NCI-H2029 (cell line): ENCODE results near the gene IQGAP2.
"Not testable (repeated sequence)": the region's sequence is repeated elsewhere in the genome, so short reads cannot be mapped to it uniquely, and the experiment has no call there.

ENCODE experiments used
- DNase-seq: peaks from one replicate; lab custom pipeline; 2025; lab: John Stamatoyannopoulos, UW

IQGAP2 gene

DNA sequence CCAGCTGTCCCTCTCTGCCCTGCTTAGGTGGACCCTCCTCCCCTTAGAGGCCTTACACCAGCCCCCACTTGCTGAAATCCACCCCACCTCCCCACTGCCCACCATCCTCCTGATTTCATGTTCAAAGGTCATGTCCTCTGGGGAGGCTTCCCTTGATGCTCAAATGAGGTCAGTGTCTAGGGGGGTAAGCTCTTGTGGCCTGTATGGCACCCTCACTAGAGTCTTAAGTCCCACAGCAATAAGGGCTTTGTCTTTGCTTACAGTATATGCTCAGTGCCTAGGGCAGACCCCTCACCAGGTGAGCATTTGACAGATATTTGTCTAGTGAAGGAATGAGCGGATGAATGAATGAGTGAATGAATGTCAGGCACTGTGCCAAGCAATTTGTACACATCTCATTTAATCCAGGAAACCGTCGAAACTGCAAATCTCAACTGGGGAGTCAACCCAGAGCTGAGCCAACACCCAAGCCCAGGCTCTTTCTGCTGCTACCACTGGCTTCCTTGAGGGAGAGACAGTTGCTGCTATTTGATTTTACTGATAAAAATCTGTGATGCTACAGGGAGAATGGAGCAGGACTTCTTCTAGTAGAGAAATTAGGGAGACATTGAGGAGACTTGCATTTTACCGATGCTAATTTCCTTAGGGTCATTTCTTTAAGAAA lies 101.9 kb downstream of the IQGAP2 start:
- no peak for DNase-seq

DNA sequence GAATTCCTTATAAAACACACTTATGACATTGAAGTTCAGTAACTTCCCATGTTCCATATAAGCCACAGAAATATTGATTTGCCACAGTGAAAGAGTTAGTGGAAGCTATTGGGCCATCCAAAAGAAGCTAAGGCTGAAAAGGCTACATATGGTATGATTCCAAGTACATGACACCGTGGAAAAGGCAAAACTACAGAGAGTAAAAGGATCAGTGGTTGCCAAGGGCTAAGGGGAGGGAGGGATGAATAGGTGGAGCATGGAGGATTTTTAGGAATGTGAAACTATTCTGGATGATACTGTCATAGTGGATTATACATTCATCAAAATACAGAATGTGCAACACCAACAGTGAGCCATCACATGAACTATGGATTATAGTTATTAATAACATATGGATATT lies 110.4 kb downstream of the IQGAP2 start:
- DNase-seq = no peak

DNA sequence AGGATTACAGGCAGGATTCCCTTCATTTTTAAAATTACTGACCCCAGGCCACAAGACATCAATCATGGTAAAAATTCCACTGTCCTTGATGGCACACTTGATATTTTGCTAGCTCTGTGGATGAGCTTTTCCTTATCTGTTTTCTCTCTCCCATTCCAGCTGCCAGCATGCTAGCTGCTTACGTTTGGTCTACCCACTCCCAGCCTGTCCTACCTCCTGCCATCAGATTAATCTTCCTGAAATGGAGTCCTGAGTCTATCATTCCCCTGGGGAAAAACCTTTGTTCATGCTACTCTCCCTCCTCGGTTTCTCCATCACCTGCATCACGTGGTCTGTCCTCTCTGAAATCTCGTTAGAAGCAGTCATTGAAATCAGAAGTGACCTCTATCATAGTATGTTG lies 111.2 kb downstream of the IQGAP2 start:
- DNase-seq = no peak

DNA sequence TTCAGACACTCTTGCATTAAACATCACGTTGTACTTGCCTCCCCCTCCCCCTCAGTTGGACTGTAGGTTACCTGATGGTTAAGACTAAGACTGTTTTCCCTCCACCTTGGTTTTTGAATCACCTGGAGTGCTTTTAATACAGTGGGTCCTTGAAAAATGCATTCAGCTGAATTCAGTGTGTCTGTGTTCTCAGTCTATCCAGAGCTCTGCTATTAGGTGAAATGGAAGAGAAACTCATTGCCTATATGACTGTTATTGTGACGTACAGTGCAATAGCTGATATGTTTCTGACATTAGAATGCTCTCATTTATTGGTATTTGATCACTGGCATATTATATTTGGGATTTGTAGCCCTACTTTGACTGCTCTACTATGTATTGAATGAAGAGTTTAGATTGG lies 111.6 kb downstream of the IQGAP2 start:
- no peak for DNase-seq

DNA sequence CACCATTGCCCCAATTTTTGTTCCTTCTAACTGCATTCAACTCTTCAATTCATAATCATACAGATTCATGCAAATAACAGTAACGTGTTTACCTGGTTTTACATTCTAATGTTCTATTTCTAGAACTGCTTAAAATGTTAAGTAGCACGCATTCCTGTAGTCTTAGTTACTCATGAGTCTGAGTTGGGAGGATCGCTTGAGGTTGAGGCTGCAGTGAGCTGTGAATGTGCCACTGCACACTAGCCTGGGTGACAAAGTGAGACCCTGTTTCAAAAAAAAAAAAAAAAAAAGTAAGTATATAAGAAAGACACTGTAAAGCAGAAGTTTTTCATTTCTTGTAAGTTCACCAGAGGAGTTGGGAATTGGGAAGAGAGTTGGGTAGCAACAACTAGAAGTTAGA lies 114.2 kb downstream of the IQGAP2 start:
- no peak for DNase-seq

DNA sequence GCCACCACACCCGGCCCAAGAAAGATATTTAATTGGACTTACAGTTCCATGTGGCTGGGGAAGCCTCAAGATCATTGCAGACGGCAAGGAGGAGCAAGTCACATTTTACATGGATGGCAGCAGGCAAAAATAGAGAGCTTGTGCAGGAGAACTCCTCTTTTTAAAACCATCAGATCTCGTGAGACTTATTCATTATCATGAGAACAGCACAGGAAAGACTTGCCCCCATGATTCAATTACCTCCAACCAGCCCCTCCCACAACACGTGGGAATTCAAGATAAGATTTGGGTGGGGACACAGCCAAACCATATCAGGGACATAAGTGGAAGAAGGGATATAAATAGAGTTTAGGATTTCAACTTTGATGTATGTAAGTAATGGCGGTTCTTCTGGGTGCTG lies 115.2 kb downstream of the IQGAP2 start:
- DNase-seq = not testable (repeated sequence)

DNA sequence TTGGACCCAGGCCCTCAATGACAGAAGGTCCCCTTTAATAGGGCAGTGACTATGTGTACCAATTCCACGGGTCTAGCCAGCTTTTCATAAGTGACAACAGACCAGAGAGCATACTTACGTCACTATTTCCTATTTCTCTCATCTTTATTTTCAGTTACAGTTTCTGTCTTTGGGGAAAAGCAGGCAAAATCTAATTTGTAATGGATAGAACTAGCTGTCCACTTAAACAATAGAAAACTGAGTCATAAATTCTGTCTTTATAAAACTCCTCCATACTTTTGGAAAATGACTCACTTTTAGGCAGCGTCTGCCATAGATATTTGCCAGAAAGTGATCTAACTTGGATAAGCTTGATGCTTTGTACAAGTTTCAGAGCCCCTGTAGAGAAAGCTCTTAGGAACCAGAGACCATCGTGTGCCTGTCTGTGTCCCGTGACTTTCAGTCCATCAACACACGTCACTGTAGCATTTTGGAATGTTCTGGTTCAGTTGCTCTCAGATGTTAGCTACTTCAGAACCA lies 118.2 kb downstream of the IQGAP2 start:
- DNase-seq = no peak

DNA sequence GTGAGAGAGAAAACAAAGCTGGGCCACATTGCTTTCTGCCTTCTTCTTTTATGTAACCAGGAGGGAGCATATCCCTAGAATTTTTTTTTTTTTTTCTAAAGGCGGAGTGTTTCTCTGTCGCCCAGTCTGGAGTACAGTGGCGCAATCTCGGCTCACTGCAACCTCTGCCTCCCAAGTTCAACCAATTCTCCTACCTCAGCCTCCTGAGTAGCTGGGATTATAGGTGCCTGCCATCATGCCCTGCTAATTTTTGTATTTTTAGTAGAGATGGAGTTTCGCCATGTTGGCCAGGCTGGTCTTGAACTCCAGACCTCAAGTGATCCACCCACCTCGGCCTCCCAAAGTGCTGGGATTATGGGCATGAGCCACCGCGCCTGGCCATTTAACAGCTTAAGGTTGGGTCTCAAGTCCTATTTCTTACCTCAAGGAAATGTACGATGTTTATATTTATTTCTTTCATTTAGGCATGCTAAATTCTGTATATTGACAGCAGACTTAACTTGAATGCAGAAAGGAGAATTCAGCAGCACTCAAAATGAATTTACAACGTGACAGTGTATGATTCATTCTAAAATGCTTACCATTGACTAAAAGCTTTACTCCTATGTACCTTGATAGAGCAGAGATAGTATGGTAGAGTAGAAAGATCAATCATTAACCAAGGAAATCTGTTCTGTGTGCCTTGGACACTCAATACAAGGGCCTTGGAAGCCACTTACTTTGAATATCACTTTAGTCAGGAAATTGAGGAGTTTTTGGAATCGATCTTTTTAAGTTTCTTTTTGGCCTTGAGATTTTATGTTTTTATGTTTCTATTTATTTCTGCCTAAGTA lies 119.2 kb downstream of the IQGAP2 start:
- DNase-seq = no peak

DNA sequence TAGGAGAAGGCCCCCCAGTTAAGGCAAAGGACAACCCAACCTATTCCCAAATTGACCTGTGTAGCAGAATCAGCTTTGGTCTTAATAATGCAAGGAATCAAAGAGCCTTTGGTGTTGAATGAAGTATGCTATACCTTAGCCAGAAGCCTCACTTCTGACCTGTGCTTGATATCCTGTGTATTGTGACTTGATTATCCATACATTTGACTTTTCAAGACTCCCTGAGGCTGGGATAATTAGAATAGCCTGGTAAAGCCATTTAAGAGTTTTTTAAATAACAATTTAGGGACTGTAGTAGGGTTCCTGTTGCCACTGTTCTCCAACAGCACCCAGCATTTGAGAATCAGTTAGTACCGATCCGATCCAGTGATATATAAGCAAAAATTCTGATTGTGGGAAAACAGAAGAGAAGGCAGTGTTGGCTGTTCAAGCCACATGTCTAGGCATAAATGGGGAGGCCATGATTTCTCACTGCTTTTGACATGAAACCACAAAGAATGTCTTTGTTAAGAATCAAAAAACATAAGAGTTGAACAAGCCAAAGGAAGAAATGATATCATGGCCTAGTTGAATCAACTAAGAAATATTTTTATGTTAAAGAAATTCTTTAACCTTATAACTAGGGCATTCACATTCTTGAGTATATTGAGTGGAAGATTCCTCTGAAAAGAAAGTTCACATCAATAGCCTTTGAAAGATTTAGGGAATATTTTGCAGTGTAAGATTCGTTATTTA lies 121.2 kb downstream of the IQGAP2 start:
- DNase-seq = no peak

DNA sequence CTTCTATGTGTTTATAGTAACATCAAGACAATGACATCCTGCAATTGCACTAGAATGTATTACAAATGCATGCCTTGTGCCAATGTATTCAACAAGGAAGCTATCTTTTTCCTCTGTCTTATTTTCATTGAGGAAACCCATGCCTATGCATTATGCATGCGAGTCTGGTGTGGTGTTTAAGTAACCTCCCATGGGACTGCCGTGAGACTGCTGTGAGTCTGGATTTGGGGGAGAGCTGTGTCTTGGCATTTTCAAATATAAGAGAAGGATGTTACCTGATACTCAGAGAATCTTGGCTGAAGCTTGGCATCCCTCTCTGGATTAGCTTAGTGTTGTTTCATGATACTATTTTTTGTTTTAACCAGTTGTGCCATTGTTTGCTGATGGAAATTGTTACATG lies 121.8 kb downstream of the IQGAP2 start:
- no peak for DNase-seq

DNA sequence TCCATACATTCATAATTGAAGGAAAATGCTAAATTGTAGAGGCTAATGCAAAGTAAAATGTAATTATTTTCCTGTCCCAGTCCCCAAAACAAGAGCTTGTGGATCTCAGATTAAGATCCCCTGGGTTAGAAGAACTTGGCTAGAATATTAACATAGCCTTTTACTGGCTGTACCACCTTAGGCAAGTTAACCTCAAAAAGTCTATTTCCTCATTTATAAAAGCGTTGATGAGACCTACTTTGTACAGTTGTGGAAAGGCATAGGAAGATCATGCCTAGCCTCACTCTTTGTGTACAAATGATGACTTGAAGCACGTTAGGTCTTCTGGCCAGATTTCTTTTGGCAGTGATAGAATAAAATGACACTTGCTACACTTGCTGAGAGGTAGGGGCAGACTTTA lies 122.9 kb downstream of the IQGAP2 start:
- DNase-seq = no peak

DNA sequence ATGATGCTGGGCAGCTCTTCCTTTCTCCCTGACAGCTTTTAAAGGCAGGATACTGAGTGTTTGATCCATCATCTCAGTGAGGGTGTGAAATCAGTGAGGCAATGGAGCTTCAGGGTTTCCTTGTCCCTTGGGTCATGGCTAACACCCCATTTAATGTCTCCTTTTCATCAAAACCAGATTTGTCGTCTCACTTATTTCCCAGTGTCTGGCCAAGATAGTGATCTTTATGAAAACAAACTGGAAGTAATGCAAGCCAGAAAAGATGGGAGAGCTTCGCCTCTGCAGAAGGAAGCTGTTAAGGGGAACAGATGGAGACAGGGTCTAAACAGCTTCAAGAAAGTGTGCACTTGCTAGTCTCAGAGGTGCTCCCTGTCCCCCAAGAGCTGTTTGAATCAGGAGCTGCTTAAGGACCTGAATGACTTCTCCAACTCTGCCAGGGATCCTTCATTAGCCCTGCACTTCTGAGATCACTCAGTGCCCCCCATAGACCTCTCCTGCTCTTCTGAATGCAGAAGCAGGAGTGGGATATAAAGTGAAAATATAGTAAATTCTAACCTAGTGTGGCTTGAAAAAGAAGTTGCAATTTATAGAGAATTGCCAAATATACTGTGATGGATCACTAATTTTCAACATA lies 124.0 kb downstream of the IQGAP2 start:
- DNase-seq = no peak

DNA sequence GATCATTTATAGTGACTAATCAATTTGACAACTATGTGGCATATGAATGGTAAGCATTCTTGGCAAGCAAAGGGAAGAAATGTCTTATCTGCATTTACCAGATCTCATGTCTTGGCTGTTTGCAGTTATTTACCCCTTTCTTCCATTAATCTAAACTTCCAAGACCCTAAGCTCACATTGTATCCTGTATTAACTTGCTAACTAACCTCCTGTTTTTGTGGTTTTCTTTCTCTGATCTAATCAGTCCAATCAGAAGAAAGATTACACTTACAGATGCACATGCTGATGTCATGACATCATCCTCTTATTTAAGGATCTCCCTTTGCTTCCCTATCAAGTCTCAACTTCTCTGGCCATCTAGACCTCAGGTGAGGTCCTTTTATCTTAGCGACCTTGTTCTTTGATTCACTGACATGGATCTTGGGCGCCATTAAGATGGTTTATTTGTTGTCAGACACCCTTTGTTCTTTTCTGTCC lies 124.6 kb downstream of the IQGAP2 start:
- DNase-seq = no peak

DNA sequence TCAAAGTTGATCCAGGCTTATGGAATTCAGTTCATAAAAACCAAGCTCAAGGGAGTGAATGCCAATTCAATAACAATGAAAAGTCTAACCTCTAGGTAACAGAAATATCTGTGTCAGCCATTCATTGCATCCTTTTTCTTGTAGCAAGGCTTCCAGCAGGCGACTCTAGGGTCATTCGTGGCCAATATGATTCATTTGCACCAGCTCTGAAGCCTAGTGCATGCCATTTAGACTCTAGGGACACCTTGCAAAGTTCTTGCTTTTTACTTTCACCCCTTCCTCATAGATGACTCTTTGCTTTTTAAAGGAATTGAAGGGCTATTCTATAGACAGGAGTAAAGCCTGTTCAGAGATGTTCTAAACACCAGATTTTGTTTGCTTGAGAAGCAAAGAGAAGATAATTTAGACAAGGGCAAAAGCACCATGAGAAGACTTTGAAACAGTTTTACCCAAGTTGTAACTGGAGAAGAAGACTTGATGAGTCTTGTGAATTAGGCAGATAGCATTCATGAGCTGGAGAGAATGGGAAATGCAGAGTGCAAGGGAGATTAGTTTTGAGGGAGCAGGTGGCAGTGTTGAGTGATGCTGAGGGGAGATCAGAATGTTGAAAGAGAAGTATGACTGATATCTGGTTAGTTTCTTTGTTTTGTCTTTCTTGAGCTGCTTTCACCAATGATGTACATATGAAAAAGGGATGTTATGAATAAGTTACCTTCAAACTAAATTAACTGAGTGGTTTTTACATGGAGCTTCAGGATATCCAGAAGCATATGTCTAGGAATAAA lies 125.7 kb downstream of the IQGAP2 start:
- DNase-seq = no peak

DNA sequence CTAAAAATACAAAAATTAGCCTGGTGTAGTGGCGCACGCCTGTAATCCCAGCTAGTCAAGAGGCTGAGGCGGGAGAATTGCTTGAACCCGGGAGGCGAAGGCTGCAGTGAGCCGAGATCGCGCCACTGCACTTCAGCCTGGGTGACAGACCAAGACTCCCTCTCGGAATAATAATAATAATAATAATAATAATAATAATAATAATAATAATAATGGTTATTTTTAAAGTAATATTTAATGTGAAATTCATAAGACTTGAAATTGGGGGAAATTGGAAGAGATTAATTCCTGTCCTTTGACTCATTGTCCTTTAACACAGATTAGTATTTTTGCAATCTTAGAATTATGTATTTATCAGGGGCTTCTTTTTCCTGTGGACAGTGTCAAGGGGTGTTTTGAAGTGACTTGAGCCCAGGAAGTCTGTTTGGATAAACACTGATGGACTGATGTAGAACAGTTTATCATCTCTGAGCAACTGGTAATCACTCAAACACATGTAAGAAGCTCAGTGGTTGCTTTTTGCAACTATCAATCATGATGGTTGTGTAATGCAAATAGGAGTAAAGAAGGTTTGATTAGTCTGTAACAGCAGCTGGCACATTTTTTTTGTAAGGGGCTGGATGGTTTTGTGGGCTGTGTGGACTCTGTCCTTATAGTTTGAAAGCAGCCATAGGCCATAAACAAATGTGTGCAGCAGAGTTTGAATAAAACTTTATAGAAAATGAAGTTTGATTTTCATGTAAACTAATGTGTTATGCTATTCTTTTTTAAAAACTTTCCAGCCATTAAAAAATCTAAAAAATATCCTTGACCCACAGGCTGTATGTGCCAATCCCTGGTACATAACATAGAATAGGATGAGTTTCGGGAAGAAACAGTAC lies 126.6 kb downstream of the IQGAP2 start:
- no peak for DNase-seq

DNA sequence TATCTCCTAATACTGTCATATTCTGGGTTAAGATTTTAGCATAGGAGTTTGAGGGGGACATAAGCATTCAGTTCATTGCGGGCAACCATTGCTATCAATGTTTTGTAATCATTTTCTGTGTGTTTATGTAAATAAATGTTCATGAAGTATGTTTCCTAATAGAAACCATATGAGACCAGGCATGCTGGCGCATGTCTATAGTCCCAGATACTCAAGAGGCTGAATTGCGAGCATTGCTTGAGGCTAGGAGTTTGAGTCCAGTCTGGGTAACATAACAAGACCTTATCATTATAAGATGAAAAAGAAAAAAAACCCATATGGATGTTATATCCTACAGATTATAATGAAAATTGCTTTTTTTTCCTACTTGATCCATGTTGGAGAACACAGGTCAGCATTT lies 129.0 kb downstream of the IQGAP2 start:
- DNase-seq = no peak

DNA sequence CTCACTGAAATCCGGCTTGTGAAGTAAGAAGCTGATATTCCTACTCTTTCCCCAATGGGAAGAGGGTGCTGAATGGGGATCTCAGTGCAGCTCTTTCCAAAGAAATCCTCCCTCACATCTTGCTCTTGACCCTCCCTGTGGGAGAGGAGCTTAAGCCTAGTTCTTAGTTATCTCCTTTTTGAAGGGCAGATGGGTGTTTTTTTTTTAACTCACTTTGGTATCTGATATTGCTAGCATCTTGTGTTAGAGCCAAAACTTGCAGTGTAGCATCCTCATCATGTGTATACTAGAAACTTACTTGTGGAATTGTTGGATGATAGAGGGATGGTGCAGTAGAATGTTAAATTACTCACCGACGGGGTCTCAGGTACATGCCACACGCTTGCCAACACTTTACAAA lies 129.9 kb downstream of the IQGAP2 start:
- DNase-seq = no peak

DNA sequence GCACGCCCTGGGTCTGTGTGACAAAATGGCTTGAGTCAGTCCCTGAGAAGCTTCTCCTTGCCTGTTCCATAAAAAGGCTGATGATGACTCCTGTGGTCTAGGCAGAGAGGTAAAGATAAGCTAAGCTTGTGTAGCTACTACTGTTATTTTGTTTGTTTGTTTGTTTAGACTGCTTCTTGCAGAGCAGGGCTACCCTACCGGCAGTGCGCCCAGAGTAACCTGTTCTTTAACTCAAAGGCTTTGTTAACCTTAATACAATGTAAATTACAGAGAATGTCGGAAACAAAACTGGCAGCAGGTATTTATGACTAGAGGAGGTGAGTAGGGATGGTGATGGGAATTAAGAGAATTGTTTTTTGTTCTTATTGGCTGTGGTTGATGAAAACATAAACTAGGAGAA lies 132.5 kb downstream of the IQGAP2 start:
- no peak for DNase-seq

DNA sequence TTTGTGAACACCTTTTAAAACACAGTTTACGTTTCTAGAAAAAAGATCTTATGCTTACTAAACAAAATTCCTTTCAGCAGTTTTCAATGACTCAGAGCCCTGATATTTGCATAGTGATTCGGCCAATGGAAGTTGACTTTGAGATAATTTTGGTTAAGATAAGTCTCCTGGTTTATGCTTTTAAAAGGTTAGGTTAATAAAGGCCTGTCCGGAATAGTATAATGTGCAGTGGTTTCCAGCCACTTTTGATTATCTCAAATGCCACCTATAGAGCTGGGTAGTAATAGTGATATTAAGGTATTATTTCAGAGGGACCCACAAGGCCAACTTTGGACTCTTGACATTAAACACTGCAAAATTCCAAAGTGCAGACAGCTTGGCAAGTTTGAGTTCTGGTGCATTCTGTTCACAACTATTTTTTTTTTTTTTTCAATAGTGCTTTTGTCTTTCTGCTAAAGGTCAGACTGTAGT lies 134.0 kb downstream of the IQGAP2 start:
- no peak for DNase-seq

DNA sequence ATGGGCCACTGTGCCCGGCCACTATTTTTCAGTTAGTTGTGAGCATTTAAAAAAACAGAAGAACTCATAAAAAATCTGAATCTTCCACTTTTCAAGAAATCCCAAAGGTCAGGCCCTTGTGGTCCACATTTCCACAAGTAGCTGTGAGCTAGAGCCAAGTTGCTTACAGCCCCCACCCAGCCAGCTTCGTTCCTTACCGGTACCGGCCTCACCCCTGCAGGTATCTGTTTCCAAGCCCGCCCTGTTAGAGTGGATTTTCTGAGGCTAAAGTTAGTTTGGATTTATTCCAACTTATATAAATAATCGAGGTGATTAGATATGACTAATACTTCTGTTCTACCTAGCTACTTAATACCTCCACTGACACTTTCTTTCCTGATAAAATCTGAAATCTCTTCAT lies 139.2 kb downstream of the IQGAP2 start:
- no peak for DNase-seq
